Activated B cell treated with CpG ODN at 0.5 μM for 24 hours (primary cell): ENCODE data around the gene AVEN. TPM values are rescaled to one million over a fixed set of nuclear protein-coding genes. Genes with fewer than 3 reads are reported as not detected.

Experiments
- ATAC-seq: fragments of 200-7000 bp; cut with Tn5 transposase; one replicate; pipeline ENCODE4 v1.10.0; 2021; ENCODE audit warnings: low read depth, mild to moderate bottlenecking, moderate library complexity
- CTCF ChIA-PET: fragments of 350-600 bp; sonication (Branson Sonifier 250); formaldehyde crosslinking; loops from one replicate; lab custom pipeline; 2021; ENCODE audit warnings: antibody characterized with exemption; lab: Charles Lee
- POLR2A ChIA-PET: fragments of 350-600 bp; sonication (Branson Sonifier 250); formaldehyde crosslinking; loops from one replicate; lab custom pipeline; 2021; ENCODE audit warnings: antibody characterized with exemption; lab: Charles Lee
- DNase-seq: peaks from one replicate; pipeline ENCODE4 v3.0.0; 2022
- H3K27ac Mint-ChIP-seq: one replicate; pipeline ENCODE4 v1.8.0; 2020; ENCODE audit warnings: mixed read lengths
- H3K27me3 Mint-ChIP-seq: one replicate; pipeline ENCODE4 v1.8.0; 2021; ENCODE audit warnings: mixed read lengths
- H3K36me3 Mint-ChIP-seq: one replicate; pipeline ENCODE4 v1.8.0; 2021; ENCODE audit warnings: low read depth, mixed read lengths
- H3K4me1 Mint-ChIP-seq: one replicate; pipeline ENCODE4 v1.8.0; 2021; ENCODE audit warnings: mixed read lengths
- H3K4me3 Mint-ChIP-seq: one replicate; pipeline ENCODE4 v1.8.0; 2020; ENCODE audit warnings: mild to moderate bottlenecking, mixed read lengths
- H3K9me3 Mint-ChIP-seq: one replicate; pipeline ENCODE4 v1.8.0; 2020; ENCODE audit warnings: mixed read lengths
- CTCF ChIP-seq: fragments of 200-600 bp; IDR thresholded peaks from one replicate; pipeline ENCODE4 v1.8.0; 2022; ENCODE audit warnings: antibody characterized with exemption, mild to moderate bottlenecking
- intact Hi-C: fragments of 100-400 bp; cut with micrococcal nuclease; formaldehyde crosslinking; loops from one replicate; pipeline ENCODE4 v1.15.1; 2024
- total RNA-seq: library from RNA; stranded (reverse); gene quantifications from 2 replicates; pipeline ENCODE4 v1.2.3, GENCODE V29; 2022

Gene AVEN
- total RNA-seq, 1 donor from 2014 or later: 14.1 TPM

GRCh38 chr15:33851079-33851478 lies 187.9 kb downstream of the AVEN start:
- CTCF ChIA-PET: no interaction called here

GRCh38 chr15:33848011-33848410 lies 191.0 kb downstream of the AVEN start:
- Mint-ChIP-seq H3K4me1 (no peaks in the 10 kb centered on the region), H3K27me3 (no peaks in the 10 kb centered on the region), H3K27ac (no peak overlapping the region), H3K36me3 (no peaks in the 10 kb centered on the region), H3K4me3 (no peak overlapping the region), H3K9me3 (no peaks in the 10 kb centered on the region)
- ATAC-seq (no peak), DNase-seq (no peak)
- ChIA-PET CTCF (no interaction called here), POLR2A (no interaction called here)
- intact Hi-C loops: no loop called here
- no peak for TF ChIP-seq CTCF

More at GRCh38 chr15:33851079-33851478, 187.9 kb downstream of the AVEN start:
- Mint-ChIP-seq H3K4me1 (no peaks in the 10 kb centered on the region), H3K36me3 (no peaks in the 10 kb centered on the region), H3K9me3 (no peaks in the 10 kb centered on the region), H3K4me3 (no peak overlapping the region), H3K27ac (no peak overlapping the region), H3K27me3 (no peaks in the 10 kb centered on the region)
- no peak for DNase-seq
- no peak for TF ChIP-seq CTCF
- POLR2A ChIA-PET: no interaction called here
- ATAC-seq: no peak
- intact Hi-C loops: no loop called here

- H3K27ac Mint-ChIP-seq: no peak overlapping the region
- ChIA-PET POLR2A (no interaction called here), CTCF (no interaction called here)
- H3K9me3 Mint-ChIP-seq: no peaks in the 10 kb centered on the region
- intact Hi-C loops: no loop called here
- TF ChIP-seq CTCF: no peak
- no peak for ATAC-seq
- DNase-seq: no peak
- H3K4me1 Mint-ChIP-seq: no peaks in the 10 kb centered on the region
- no peaks in the 10 kb centered on the region for H3K27me3 Mint-ChIP-seq
- no peak overlapping the region for H3K4me3 Mint-ChIP-seq
- no peaks in the 10 kb centered on the region for H3K36me3 Mint-ChIP-seq
Measured at GRCh38 chr15:33846862-33847261, 192.1 kb downstream of the AVEN start.

- ChIA-PET CTCF (no interaction called here), POLR2A (no interaction called here)
- Mint-ChIP-seq H3K27ac (no peak overlapping the region), H3K9me3 (no peaks in the 10 kb centered on the region), H3K36me3 (no peaks in the 10 kb centered on the region), H3K4me1 (no peaks in the 10 kb centered on the region), H3K27me3 (no peaks in the 10 kb centered on the region), H3K4me3 (no peak overlapping the region)
- ATAC-seq: no peak
- DNase-seq: no peak
- no peak for TF ChIP-seq CTCF
- intact Hi-C loops: no loop called here
Measured at GRCh38 chr15:33846142-33846541, 192.9 kb downstream of the AVEN start.

GRCh38 chr15:33844597-33844996 lies 194.4 kb downstream of the AVEN start:
- H3K4me3 Mint-ChIP-seq: no peak overlapping the region

More at GRCh38 chr15:33844597-33844996, 194.4 kb downstream of the AVEN start:
- POLR2A ChIA-PET: no interaction called here
- H3K27ac Mint-ChIP-seq: no peak overlapping the region
- no peak for TF ChIP-seq CTCF
- peaks cover 3% of the 10 kb centered on the region for H3K27me3 Mint-ChIP-seq
- no peaks in the 10 kb centered on the region for H3K36me3 Mint-ChIP-seq
- no peaks in the 10 kb centered on the region for H3K4me1 Mint-ChIP-seq
- no peak for ATAC-seq
- CTCF ChIA-PET: no interaction called here
- intact Hi-C loops: no loop called here
- no peaks in the 10 kb centered on the region for H3K9me3 Mint-ChIP-seq
- no peak for DNase-seq
